DMS79 (cell line): ENCODE data around the gene GAPDH.
"Not testable (repeated sequence)": the region's sequence is repeated elsewhere in the genome, so short reads cannot be mapped to it uniquely, and the experiment has no call there.

ENCODE experiments used
- DNase-seq: peaks from one replicate; lab custom pipeline; 2025; lab: John Stamatoyannopoulos, UW

GAPDH gene

DNA sequence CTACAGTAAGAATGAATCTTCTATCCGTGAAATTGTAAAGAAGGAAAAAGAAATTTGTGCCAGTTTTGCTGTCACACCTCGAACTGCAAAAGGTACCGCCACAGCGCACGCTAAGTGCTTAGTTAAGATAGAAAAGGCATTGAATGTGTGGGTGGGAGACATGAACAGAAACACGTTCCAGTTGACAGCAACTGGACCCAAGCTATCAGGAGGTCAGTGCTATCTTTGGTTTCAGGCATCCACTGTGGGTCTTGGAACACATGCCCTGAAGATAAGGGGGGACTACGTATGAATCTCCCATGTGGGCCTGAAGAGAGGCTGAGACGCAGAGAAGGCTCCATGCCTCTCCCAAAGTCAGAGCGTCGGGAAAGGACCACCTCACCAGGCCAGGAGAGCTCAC lies 11.7 kb downstream of the GAPDH start:
- no peak for DNase-seq

GRCh38 chr12:6547566-6547965 lies 13.2 kb downstream of the GAPDH start:
- no peak for DNase-seq

DNA sequence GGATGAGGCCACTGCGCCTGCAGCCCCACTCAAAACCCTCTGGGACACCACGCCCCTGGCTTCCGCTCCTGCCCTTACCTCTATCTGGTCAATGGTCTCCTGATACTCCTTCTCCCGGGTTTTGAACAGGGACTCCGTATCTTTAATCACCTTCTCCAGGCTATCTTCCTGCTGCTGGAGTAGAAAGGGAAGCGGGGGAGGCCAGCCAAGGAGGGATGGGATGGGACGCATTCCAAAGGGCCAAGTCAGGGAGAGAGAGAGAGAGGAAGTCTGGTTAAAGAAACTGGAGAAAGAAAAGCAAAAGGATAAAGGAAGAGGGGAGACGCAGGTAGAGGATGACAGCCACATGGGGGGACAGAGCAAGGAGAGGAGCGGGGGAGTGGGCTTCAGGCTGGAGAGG lies 13.7 kb downstream of the GAPDH start:
- DNase-seq: no peak

DNA sequence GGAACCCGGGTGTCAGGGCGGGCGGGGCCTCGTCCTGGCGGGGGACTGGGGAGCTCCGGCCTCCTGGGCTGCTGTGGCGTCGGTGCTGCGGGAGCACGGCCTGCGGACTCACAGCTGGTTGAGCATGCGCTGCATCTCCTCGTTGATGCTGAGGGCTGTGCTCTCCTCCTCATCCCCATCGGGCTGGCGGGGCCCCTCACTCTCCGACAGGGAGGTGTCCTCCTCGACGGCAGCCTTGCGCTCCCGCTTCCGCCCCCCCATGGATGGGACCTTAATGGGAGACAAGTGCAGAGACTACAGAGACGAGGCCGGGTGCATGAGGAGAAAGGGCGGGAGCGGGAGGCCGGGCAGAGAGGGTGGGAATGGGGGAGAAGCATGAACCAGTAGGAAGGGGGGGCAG lies 14.2 kb downstream of the GAPDH start:
- DNase-seq: no peak

- DNase-seq: no peak
Observed at GRCh38 chr12:6548966-6549683, 14.8 kb downstream of the GAPDH start.

DNA sequence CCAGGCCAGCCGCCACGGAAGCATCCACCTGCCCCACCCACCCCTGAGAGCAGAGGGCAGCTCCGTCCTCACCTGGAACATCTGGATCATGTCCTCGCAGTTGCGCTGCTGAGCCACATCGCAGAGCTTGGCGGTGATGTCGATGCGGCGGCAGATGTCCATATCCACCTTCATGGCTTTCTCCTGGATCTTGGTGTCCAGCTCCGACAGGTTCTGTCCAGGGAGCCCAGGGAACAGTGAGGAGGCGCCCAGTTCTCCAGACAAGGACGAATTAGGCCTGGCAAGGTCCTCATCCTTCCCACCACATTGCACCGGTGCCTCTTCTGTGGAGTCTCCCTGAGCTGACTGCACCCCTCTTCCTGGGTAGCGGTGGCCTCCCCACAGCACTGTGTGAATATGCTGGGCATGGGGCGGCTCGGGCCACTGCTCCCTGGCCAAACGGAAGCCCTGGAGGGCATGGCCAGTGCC lies 15.4 kb downstream of the GAPDH start:
- DNase-seq: no peak

DNA sequence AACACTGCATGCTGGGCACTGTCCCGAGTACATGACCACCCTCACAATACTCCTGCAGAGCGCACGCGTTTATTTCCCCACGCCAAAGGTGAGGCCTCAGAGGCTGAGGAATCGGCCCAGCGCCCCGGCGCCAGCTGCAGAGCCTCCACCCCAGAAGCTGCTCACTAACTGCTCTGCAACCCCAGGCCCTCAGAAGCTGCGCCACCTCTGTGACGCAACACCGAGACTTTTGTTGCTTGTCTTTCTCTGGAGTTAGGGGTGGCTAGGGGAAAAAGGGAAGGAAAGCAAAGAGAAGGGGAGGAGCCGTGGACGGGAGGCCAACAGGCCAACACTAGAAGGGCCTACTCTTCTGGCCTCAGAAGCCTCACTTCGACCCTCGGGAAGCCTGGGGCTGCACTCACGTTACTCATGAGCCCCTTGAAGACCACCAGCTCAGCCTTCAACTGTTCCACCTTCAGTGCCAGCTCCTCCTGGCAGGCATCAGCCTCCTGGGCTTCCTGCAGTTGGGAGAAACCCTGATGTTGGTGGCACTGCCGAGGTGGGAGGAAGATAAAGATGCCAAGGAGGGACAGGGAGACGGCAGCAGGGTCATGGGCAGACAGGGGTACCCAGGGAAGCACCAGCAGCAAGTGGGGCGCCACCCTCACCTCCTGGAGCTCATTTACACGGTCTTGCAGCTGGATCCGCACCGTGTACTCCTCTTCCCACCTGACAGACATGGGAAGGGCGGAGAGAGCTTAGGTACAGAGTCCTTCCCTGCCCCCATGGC lies 16.2 kb downstream of the GAPDH start:
- DNase-seq: no peak

DNA sequence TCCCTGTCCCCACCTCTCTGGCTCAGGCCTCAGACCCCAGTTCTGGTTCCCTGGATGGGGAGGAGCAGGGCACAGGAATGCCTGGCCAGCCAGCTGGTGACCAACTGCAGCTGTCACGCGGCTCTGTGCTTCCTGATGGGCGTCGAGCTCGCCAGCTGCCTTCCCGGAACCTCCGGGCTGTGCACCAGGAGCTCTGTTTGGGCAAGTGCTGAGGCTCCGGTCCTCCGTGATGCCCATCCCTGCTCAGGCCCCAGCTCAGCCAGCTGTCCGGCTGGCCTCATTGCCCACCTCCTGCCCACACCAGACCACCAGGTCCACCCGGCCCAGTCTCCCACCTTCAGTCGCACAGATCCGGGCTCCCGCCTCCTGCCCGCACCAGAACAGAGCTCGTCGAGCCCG lies 16.7 kb downstream of the GAPDH start:
- DNase-seq: no peak

DNA sequence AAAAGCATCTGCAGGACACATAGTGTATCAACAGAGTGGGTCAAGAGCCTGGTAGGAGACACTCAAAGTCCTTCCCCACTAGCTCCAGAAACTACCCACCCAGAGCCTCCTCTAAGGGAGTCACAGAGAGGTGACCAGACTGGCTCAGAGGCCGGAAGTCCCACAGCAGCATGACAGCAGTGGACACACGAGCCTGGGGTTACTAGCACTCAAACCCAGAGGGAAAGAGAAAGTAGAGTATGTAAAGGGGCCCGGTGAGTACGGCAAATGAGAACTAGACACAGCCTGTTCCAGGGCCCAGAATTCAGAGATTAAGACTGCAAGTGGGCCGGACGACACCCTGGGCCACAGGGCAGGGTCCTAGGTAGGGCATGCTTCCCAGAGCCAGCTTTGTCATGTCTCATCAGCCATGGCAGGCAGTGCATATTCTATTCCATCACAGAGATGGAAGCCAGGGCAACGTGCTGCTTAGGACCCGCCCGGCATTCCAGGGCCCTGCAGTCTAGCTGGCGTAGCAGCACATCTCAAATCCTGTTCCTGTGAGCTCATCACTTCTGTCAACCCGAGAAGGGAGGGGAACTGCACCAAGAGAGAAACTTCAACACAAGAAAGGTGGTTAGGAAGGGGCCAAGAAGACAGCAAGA lies 17.3 kb downstream of the GAPDH start:
- no peak for DNase-seq

- no peak for DNase-seq
Observed at GRCh38 chr12:6552140-6552551, 17.8 kb downstream of the GAPDH start.

DNA sequence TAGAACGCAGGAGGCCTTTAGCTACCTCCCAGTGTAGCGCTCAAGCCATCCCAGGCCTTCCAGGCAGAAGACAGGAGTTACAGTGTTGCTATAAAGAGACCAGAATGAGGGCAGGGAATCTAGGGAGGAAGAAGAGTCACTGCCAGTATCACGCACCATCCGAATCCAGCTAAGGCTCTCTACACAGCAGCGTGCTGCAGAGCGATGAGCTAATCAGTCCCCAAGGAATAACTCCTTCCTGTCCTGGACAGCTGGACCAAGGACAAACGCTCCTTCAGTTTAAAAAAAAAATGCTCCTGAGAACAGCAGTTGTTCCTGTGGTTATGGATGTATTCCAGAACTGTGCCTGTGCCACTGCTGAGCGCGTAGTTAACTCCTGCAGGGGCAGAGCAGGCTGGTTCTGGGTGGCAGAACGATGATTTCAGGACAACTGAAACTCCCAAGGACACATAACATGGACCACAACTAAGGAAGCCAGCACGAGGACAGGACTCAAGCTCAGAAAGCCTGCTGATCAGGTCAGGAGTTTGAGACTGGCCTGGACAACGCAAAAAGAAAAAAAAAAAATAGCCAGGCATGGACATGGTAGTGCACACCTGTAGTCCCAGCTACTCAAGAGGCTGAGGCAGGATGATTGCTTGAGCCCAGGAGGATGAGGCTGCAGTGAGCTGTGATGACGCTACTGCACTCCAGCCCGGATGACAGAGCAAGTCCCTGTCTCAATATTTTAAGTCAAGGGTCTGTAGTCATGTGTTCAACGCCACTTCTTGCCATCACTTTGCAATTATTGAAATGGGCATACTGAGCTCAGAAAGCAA lies 18.9 kb downstream of the GAPDH start:
- DNase-seq: peak; percentile 65

DNA sequence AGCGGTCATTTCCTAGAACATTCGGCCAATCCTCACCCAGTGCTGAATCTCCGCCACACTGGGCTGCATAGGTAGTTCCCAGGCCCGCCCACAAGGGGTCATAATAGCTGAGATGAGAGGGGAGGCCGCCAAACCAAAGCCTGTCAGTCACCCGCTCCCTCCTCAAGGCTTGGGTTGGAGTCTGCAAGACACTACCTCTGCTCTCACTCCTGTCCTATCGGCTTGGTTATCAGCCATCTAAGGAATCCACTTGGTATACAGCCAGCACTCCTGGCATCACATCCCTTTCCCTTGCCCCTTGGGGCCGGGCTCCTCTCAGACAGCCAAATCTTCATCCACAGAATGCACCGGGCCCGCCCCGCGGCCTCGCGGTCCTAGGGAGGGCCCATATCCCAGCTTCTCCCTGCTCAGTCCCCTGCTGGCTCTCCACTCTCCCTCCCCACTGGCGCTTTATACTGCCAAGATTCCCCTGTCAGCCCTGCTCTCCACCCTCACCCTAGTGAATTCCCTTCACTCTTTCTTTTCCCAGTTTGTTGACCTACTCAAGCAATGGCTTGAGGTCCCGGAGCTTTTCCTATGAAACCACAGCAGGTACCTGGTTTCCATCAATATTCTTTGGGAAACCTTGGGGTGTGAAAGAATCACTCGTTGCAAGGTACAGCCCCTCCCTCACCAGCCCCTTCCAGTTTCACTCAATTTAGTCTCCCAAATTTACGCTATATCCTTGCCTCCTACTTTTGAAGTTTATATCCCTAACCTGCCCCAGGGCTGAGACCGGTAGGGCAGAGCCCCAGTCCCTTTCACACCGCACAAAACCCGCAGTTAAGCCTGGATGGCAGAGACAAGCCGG lies 20.1 kb downstream of the GAPDH start:
- DNase-seq: peak; percentile 51

GRCh38 chr12:6555018-6555691 lies 20.8 kb downstream of the GAPDH start:
- no peak for DNase-seq

GRCh38 chr12:6556496-6556817 lies 22.1 kb downstream of the GAPDH start:
- DNase-seq: not testable (repeated sequence)

DNA sequence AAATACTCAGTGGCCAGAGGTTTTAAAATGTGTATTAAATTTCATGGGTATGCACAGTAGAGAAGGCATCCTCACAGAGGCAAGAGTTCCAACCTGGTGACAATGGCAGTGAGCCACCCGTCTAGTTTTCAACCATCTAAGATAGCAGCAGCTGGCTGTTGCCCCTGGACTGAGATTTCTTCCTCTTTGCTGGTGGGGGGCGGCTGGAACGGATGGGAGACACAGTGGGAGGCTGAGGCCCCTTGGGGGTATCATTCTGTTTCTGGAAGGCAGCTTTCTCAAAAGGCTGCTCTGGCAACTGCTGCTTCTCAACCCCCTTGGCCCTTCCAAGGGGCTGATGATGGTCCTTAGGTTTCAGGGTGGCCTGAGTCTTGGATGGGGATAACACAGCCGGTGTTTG lies 22.5 kb downstream of the GAPDH start:
- no peak for DNase-seq

DNA sequence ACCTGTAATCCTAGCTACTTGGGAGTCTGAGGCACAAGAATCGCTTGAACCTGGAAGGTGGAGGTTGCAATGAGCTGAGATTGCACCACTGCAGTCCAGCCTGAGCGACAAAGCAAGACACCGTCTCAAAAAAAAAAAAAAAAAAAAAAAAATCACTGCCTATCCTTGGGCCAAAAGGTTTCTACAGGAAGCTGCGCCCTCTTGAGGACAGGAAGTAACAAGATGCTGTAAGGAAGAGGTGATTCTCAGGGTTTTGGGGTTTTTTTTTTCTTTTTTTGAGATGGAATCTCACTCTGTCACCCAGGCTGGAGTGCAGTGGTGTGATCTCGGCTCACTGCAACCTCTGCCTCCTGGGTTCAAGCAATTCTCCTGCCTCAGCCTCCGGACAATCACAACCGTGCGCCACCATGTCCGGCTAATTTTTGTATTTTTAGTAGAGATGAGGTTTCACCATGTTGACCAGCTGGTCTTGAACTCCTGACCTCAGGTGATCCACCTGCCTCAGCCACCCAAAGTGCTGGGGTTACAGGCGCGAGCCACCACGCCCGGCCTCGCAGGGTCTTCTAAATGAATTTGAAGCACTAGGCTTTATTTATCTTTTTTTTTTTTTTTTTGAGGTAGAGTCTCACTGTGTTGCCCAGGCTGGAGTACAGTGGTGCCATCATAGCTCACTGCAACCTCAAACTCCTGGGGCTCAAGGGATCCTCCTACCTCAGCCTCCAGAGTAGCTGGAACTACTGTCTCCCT lies 23.9 kb downstream of the GAPDH start:
- not testable (repeated sequence) for DNase-seq

- DNase-seq: peak; percentile 90
Observed at GRCh38 chr12:6559500-6559899, 25.2 kb downstream of the GAPDH start.

GRCh38 chr12:6560501-6561205 lies 26.3 kb downstream of the GAPDH start:
- no peak for DNase-seq

DNA sequence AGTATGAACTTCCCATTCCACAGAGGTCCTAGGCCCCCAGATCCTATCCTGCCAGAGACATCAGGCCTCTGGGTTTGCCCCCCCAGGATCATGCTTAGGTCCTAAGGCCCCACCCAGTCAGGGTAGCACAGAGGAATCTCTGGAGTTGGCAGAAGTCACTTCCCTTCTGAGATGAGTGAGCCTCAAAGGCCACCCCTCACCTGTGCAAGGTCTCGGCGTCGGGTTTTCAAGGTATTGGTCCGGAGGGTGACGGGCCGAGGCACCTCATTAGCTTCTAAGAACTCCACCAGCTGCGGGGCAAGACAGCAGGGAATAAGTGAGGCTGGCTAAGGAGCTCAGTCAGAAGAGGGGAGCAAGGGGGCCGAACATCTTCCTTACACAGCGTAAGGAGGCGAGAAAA lies 28.6 kb downstream of the GAPDH start:
- no peak for DNase-seq
